Liver (tissue), 3 donors: ENCODE data around the gene MYRF.

Source experiments
- CTCF ChIP-seq: fragments of 150-350 bp; IDR thresholded peaks from 2 replicates; pipeline ENCODE4 v1.5.1; 2017; ENCODE audit warnings: improper control_type of control experiment, low read depth, low read length; ENCODE audit not compliant: missing input control
- EGR1 ChIP-seq, 2 donors: IDR thresholded peaks; 2 replicates each; pipeline ENCODE4 v1.6.1; 2016 to 2018; ENCODE audit warnings: antibody characterized with exemption in 2 of 2, low read depth in 2 of 2
- RAD21 ChIP-seq, 2 donors: IDR thresholded peaks; 2 replicates each; pipeline ENCODE4 v1.6.1; 2016; ENCODE audit warnings: antibody characterized with exemption in 2 of 2, mild to moderate bottlenecking in 2 of 2
- ZBTB33 ChIP-seq: IDR thresholded peaks from 2 replicates; pipeline ENCODE4 v1.6.1; 2016; ENCODE audit warnings: antibody characterized with exemption
- TF ChIP-seq, protein P1 (sequence below): IDR thresholded peaks from 2 replicates; pipeline ENCODE4 v1.6.1; 2016; ENCODE audit warnings: antibody characterized with exemption, mild to moderate bottlenecking
- donor health status: healthy.
- donor health status: healthy.

DNA sequence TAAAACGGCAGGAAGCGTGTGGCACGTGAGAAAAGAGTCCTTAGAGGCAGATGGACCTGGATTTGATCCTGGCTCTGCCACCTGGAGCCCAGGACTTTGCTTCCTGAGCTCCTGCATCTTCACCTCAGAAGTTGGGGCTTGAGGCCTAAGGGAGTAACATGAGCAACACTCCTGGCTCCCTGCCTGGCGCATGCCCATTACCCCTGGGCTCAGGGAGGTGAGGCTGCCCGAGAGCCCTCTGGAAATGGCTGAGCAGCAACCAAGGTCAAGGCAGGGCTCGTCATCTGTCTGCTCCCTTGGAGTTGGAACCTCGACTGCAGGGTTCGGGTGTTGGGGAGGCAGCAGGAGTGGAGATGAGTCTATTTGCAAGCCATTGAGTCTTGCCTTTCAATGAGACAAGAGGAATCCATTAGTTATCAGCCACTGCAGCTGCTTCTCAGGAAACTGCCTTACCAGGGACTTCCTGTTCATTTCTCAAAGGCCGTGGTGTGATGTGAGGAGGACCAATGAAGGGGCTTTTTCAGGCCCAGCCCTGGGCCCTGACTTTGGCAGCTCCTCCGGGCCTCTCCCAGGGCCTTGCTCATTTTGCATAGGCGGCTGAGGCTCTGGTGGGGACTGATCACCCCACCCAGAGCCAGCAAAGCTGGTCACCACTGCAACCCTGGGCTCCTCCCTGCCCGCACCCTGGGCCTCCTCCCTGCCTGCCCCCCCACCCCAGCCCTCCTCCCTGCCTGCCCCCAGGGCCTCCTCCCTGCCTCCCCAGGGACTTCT lies 82.0 kb downstream of the MYRF start:
- TF ChIP-seq CTCF (no peak), RAD21 (IDR thresholded peaks at IDR 0.05) (no peak), ZBTB33 (no peak), EGR1 (IDR thresholded peaks at IDR 0.05; ENCODE audit: low read depth in 2 of 2) (no peak)
- TF ChIP-seq, protein P1, sequence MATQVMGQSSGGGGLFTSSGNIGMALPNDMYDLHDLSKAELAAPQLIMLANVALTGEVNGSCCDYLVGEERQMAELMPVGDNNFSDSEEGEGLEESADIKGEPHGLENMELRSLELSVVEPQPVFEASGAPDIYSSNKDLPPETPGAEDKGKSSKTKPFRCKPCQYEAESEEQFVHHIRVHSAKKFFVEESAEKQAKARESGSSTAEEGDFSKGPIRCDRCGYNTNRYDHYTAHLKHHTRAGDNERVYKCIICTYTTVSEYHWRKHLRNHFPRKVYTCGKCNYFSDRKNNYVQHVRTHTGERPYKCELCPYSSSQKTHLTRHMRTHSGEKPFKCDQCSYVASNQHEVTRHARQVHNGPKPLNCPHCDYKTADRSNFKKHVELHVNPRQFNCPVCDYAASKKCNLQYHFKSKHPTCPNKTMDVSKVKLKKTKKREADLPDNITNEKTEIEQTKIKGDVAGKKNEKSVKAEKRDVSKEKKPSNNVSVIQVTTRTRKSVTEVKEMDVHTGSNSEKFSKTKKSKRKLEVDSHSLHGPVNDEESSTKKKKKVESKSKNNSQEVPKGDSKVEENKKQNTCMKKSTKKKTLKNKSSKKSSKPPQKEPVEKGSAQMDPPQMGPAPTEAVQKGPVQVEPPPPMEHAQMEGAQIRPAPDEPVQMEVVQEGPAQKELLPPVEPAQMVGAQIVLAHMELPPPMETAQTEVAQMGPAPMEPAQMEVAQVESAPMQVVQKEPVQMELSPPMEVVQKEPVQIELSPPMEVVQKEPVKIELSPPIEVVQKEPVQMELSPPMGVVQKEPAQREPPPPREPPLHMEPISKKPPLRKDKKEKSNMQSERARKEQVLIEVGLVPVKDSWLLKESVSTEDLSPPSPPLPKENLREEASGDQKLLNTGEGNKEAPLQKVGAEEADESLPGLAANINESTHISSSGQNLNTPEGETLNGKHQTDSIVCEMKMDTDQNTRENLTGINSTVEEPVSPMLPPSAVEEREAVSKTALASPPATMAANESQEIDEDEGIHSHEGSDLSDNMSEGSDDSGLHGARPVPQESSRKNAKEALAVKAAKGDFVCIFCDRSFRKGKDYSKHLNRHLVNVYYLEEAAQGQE: no peak
